IPS-15b (cell line): ENCODE data around the gene FAM210A.

Experiments used
- H3K27me3 ChIP-seq: one replicate; pipeline ENCODE4 v1.6.1; 2013; ENCODE audit warnings: low read length; ENCODE audit not compliant: control insufficient read depth, insufficient read depth
- H3K36me3 ChIP-seq: one replicate; pipeline ENCODE4 v1.6.1; 2013; ENCODE audit warnings: low read length; ENCODE audit not compliant: control insufficient read depth, insufficient read depth
- H3K4me1 ChIP-seq: one replicate; pipeline ENCODE4 v1.6.1; 2013; ENCODE audit warnings: mild to moderate bottlenecking, low read length; ENCODE audit not compliant: control insufficient read depth, insufficient read depth
- H3K4me3 ChIP-seq: one replicate; pipeline ENCODE4 v1.5.1; 2013; ENCODE audit warnings: low read depth, low read length
- H3K9ac ChIP-seq: one replicate; pipeline ENCODE4 v1.6.1; 2013; ENCODE audit warnings: low read depth, mild to moderate bottlenecking, low read length
- H3K9me3 ChIP-seq: one replicate; pipeline ENCODE4 v1.6.1; 2013; ENCODE audit warnings: mild to moderate bottlenecking, low read length; ENCODE audit not compliant: control insufficient read depth, insufficient read depth

Gene FAM210A

DNA sequence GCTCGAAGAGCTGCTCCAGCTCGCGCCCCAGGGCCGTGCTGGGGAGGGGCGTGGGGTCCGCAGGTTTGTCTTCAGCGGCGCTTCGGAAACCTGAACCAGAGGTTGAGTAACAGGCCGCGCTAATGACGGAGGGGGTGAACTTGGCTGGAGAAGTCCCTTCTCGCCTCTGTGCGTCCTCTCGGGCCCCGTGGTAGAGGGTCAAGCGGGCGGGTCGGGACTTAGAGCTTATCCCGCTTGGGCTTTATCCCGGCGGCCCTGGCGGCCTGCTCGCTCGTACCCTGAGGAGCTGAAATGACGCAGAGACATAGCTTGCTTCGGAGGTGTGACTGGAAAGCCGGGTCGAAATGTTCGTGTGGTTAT, 594 bp upstream of the FAM210A start:
- peaks cover 3% of the 10 kb centered on the region for H3K4me1 ChIP-seq
- peak overlapping the region; percentile 93 for H3K9ac ChIP-seq
- H3K9me3 ChIP-seq = no peaks in the 10 kb centered on the region
- peak overlapping the region; percentile 93 for H3K4me3 ChIP-seq
- no peaks in the 10 kb centered on the region for H3K36me3 ChIP-seq
- no peaks in the 10 kb centered on the region for H3K27me3 ChIP-seq

DNA sequence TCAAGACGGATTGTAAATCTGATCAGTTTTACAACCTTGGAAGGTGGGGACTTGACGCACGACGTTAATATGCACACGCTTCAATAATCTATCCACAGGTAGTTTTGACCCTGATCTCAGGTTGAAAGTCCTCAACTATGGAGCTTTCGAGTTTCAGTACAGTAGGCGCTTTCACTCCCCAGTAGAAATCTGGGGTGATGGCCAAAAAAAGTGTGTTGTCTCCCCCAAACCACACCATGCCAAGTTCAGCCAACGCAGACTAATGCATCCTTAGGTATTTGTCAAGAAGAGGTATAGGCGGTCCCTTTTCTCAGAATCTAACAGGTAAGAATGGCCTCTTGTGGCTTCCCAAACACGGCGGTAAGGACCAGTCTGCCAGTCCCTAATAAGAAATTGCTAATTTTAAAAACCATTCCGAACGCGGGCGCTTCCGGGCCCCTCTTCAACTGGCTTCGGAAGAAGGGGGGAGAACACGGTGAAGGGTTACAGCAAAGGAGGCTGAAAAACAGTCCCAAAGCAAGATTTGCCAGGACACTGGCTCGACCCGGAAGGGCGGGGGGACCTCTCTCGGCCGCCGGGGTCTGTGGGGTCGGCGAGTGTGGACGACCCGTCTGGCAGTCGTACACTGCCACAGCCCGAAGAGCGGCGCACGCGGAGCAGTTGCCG, 659 bp downstream of the FAM210A start:
- H3K9me3 ChIP-seq = no peaks in the 10 kb centered on the region
- H3K9ac ChIP-seq = peak overlapping the region; percentile 41
- peak overlapping the region; percentile 93 for H3K4me3 ChIP-seq
- peaks cover 3% of the 10 kb centered on the region for H3K4me1 ChIP-seq
- H3K36me3 ChIP-seq = no peaks in the 10 kb centered on the region
- no peaks in the 10 kb centered on the region for H3K27me3 ChIP-seq

DNA sequence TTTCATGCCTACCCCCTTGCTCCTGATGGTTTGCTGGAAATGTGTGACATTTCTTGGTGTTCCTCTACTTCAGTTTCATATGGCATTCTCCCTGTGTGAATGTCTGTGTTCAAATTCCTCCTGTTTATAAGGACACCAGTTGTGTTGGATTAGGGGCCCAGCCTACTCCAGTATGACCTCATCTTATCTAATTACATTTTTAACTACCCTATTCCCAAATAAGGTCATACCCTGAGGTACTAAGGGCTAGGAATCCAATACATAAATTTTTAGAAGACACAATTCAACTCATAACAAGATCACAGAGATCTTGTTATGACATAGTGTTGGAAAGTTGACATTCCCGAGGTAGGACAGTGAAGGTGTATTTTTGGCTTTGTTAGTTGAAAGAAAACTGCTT, 5.5 kb downstream of the FAM210A start:
- Histone ChIP-seq H3K36me3 (no peaks in the 10 kb centered on the region), H3K4me1 (peaks cover 3% of the 10 kb centered on the region)

DNA sequence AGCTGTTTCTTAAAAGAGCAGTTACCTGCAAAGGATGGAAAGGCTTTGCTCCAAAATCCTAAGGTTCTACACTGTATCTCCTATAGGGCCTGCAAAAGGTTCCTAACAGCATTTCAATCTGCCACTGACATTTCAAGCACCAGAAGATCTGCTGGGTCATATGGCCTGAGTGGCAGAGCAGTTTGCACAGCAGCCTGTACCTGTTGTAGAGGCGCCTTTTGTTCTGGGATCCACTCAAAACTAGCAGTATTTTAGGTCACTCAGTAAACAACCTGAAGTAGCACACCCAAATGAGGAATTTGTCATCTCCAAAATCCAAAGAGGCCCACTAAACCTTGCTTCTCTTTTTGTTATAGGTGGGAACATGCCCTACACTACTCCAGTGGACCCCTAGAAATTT, 6.2 kb downstream of the FAM210A start:
- Histone ChIP-seq H3K4me1 (no peaks in the 10 kb centered on the region), H3K27me3 (no peaks in the 10 kb centered on the region), H3K4me3 (no peak overlapping the region), H3K9me3 (no peaks in the 10 kb centered on the region), H3K9ac (no peak overlapping the region), H3K36me3 (no peaks in the 10 kb centered on the region)

More for the DNA sequence above, 5.5 kb downstream of the FAM210A start:
- no peak overlapping the region for H3K9ac ChIP-seq
- H3K9me3 ChIP-seq = no peaks in the 10 kb centered on the region
- H3K27me3 ChIP-seq = no peaks in the 10 kb centered on the region
- H3K4me3 ChIP-seq = no peak overlapping the region

DNA sequence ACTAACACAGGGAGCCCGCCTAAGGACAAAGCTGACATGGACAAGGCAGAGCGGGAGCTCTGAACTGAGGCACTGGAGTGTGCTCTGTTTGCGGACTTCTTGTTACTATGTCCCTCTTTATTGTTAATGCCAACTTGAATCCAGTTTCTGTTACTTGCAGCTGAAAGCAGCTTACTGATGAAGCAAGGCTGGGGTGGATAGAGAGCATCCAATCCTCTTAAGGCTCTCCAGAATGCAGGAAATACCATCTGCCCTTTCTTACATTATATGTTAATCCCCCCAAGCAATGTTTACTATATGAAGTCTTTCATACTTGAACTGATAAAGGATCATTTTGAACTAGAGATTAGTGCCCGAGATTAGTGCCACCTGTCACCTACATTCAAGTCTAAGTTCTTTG, 9.4 kb downstream of the FAM210A start:
- no peak overlapping the region for H3K9ac ChIP-seq
- H3K27me3 ChIP-seq = no peaks in the 10 kb centered on the region
- H3K4me1 ChIP-seq = peaks cover 4% of the 10 kb centered on the region
- H3K36me3 ChIP-seq = no peaks in the 10 kb centered on the region
- no peaks in the 10 kb centered on the region for H3K9me3 ChIP-seq
- H3K4me3 ChIP-seq = no peak overlapping the region

DNA sequence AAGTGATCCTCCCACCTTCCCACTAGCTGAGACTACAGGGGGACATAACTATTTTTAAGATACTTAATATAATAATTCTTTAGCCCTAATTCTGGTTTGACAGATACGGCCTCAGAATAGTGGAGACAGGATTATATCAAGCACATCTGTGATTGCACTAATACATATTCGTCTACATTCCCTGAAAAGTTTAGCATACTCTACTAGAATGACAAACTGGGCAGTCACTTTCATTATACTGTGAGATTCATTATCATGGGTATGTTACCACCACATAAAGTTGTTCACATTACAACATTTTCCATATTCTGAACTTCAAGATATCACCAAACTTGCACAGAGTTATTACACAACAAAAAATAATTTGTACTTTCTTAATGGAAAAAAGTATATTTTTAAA, 11.0 kb downstream of the FAM210A start:
- no peaks in the 10 kb centered on the region for H3K9me3 ChIP-seq
- no peaks in the 10 kb centered on the region for H3K27me3 ChIP-seq
- H3K4me1 ChIP-seq = peaks cover 4% of the 10 kb centered on the region
- H3K36me3 ChIP-seq = no peaks in the 10 kb centered on the region
- no peak overlapping the region for H3K4me3 ChIP-seq
- no peak overlapping the region for H3K9ac ChIP-seq

DNA sequence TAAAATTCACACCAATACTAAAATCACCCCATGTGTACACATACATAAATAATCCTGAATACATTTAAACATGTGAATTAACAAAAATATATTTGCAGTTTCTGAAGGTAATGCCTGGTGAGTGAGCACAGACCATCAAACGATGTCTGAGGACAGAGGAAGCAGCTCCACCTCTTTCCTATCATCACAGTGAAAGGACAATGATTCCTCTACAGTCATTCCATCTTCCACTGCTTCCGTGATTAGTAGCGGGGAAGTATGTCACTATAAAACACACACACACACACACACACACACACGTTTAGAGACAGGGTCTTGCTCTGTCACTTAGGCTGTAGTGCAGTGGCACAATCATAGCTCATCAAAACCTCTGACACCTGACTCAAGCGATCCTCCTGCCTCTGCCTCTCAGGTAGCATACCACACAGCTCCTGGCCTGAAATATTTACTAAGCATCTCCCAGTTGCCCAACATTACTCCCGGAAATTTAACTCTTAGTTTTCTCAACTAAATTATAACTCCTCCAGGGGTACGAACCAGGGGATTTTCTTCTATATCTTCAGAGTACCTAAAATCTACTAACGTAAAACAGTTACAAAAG, 12.8 kb downstream of the FAM210A start:
- H3K27me3 ChIP-seq = no peaks in the 10 kb centered on the region
- H3K4me1 ChIP-seq = peaks cover 4% of the 10 kb centered on the region
- H3K4me3 ChIP-seq = no peak overlapping the region
- no peaks in the 10 kb centered on the region for H3K36me3 ChIP-seq
- H3K9me3 ChIP-seq = no peaks in the 10 kb centered on the region
- no peak overlapping the region for H3K9ac ChIP-seq

DNA sequence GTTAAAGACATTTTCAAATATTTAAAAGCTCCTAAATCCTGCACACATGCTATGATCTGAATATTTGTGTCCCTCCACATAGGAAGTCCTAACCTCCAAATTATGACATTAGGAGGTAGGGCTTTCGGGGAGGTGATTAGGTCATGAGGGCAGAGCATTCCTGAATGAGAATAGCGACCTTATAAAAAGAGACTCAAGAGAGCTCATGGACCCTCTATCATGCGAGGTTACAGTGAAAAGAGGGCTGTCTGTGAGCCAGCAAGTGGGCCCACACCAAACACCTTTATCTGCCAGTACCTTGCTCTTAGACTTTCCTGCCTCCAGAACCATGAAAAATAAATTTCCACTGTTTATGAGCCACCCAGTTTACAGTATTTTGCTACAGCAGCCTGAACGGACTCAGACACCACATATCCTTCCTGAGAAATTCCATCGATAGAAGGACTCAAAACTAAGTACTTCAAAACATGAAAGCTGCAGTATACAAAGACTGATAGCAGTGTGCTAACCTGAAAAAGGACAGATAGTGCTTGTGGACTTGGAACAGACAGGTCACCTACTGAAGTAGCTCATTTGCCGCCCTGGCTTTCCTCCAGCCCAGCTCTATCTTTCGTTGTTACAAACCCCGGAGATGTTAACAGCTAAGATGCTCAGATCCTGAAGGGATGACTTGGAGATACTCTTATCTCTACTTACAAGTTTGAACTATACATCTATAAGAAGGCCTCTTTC, 13.8 kb downstream of the FAM210A start:
- no peaks in the 10 kb centered on the region for H3K27me3 ChIP-seq
- no peaks in the 10 kb centered on the region for H3K36me3 ChIP-seq
- no peaks in the 10 kb centered on the region for H3K9me3 ChIP-seq
- H3K9ac ChIP-seq = no peak overlapping the region
- H3K4me1 ChIP-seq = peaks cover 4% of the 10 kb centered on the region
- no peak overlapping the region for H3K4me3 ChIP-seq

DNA sequence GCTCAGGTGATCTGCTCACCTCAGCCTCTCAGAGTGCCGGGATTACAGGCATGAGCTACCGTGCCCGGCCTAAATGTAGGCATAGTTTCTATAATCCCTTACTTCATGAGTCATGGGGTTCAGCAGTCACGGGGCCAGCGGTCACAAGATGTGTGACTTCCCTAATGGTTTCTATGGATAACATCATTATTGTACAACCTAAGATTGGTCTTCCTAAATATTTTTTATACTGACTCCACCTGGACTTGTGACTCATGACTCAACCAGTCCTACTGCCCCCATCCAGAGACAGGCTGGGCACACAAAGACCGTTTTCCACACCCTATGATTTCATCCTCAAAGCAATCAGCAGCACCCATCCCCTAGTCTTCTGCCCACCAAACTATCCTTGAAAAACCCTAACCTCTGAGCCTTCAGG, 15.9 kb downstream of the FAM210A start:
- H3K4me1 ChIP-seq = peaks cover 4% of the 10 kb centered on the region
- H3K27me3 ChIP-seq = no peaks in the 10 kb centered on the region
- H3K9ac ChIP-seq = no peak overlapping the region
- H3K4me3 ChIP-seq = no peak overlapping the region
- no peaks in the 10 kb centered on the region for H3K9me3 ChIP-seq
- H3K36me3 ChIP-seq = no peaks in the 10 kb centered on the region

DNA sequence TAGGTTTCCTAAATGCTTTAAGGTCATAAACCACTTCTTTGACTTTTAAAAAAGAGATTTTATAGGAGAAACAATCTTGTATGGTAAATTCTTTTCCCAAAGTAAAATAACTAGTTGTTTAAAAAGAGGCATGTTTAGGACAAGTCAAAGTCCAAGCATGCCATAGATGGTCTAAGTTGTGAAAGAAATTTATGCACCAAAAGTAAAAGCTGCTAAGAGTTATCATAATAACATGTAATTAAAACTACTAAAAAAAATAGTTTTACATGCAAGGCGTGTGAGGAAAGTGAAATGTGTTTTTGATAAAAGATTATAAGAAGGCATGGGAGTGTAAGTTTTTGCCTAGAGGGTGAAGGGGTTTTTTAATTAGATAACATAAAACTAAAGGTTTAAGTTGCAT, 22.5 kb downstream of the FAM210A start:
- Histone ChIP-seq H3K27me3 (no peaks in the 10 kb centered on the region), H3K36me3 (no peaks in the 10 kb centered on the region), H3K9ac (no peak overlapping the region), H3K4me1 (no peaks in the 10 kb centered on the region), H3K9me3 (peaks cover 25% of the 10 kb centered on the region), H3K4me3 (no peak overlapping the region)

DNA sequence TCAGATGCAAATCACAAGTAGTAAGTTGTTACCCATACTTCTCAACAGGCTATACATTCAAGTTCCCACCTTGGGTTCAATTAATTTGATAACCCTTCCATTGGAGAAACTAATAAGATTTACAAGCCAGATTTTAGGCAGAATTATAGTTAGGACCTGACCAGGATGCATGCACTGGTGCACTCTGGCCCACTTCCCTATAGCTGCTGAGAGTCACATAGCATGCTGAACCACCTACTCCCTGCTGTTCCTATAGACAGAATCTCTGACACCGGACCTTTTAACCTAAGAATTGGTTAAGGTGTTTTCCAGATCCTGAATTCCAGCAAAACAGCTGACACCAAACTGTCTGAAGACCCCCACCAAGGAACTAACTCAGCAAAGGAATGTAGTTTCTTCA, 26.2 kb downstream of the FAM210A start:
- Histone ChIP-seq H3K4me1 (no peaks in the 10 kb centered on the region), H3K27me3 (no peaks in the 10 kb centered on the region), H3K9ac (no peak overlapping the region), H3K36me3 (no peaks in the 10 kb centered on the region), H3K9me3 (peaks cover 25% of the 10 kb centered on the region), H3K4me3 (no peak overlapping the region)

DNA sequence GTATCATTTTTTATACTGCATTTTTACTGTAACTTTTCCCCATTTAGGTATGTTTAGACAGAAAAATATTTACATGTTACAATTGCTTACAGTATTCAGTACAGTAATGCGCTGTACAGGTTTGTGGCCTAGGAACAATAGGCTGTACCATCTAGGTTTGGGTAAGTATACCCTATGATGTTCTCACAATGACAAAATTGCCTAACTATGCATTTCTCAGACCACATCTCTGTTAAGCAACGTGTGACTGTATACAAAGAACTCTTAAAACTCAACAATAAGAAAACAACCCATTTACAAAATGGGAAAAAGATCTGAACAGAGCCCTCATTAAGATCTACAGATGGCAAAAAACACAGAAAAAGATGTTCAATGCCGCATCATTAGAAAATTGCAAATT, 29.4 kb downstream of the FAM210A start:
- Histone ChIP-seq H3K36me3 (no peaks in the 10 kb centered on the region), H3K9me3 (peaks cover 5% of the 10 kb centered on the region), H3K4me1 (no peaks in the 10 kb centered on the region), H3K4me3 (no peak overlapping the region), H3K9ac (no peak overlapping the region), H3K27me3 (no peaks in the 10 kb centered on the region)
